ENCODE data around the gene NAA25. TPM values are rescaled to one million over a fixed set of nuclear protein-coding genes. Genes with fewer than 3 reads are reported as not detected.

Gene NAA25
- total and polyA plus RNA-seq, 2 of the 4 experiments (the other 2 are of a cell fraction): 10.3 to 25.5 TPM

DNA sequence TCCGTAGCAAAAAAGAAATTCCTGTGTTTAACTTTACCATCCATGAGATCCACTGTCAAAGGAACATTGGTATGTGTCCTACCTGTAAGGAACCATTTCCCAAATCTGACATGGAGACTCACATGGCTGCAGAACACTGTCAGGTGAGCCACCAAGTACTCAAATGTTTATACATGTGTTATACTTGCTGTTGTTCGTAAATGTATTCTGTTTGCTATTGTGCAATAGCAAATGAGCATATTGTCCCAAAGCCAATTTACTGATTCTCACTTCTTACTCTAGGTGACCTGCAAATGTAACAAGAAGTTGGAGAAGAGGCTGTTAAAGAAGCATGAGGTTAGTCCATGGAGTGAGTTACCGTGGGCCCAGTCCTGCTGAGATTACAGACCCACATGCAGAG is 26.1 kb upstream of the NAA25 start:
- Histone ChIP-seq H2BK15ac (ENCODE audit: low read depth, low read length) (no peak overlapping the region), H3K27me3 (ENCODE audit: control insufficient read depth, insufficient read depth, low read length) (no peaks in the 10 kb centered on the region), H2BK120ac (ENCODE audit: low read depth, low read length) (no peak overlapping the region), H2AK9ac (replicated peaks; ENCODE audit: low read depth, low read length, poor library complexity) (no peak overlapping the region), H3K4me2 (ENCODE audit: low read depth, low read length) (no peak overlapping the region), H3K9me1 (ENCODE audit: insufficient read depth, low read length) (0 out of 2 replicates have a peak, but pooled peaks cover 2% of the 10 kb centered on the region), H3K27ac (ENCODE audit: insufficient read depth, low read length) (no peak overlapping the region), H4K8ac (ENCODE audit: low read depth in 2 of 2, low read length in 2 of 2) (no peak overlapping the region), H2AK5ac (ENCODE audit: low read depth, low read length) (no peak overlapping the region), H4K20me1 (ENCODE audit: insufficient read depth, low read length) (0 out of 2 replicates have a peak, but pooled peaks cover 4% of the 10 kb centered on the region), H3K56ac (ENCODE audit: extremely low read depth, insufficient read depth, low read length) (no peak overlapping the region), H3K4me1 (ENCODE audit: control insufficient read depth, insufficient read depth, low read length) (no peaks in the 10 kb centered on the region), H3K23ac (ENCODE audit: low read depth, low read length) (no peak overlapping the region), H3K79me1 (ENCODE audit: low read depth in 1 of 2, low read length in 2 of 2) (peaks cover 17 to 44% of the 10 kb centered on the region in 2 experiments), H2AFZ (replicated peaks; ENCODE audit: low read length, poor library complexity) (no peak overlapping the region), H2BK5ac (ENCODE audit: low read depth, low read length, poor library complexity, severe bottlenecking) (no peak overlapping the region), H4K91ac (ENCODE audit: insufficient read depth, low read depth, low read length) (no peak overlapping the region), H3K36me3 (ENCODE audit: control insufficient read depth, insufficient read depth, low read length) (peaks cover 53% of the 10 kb centered on the region), H4K5ac (ENCODE audit: low read depth, low read length) (no peak overlapping the region), H3K14ac (replicated peaks; ENCODE audit: low read depth, low read length) (no peak overlapping the region), H3K9ac (ENCODE audit: low read depth, low read length) (no peak overlapping the region), H3K9me3 (ENCODE audit: control insufficient read depth, insufficient read depth, low read length) (no peaks in the 10 kb centered on the region), H3K18ac (ENCODE audit: low read depth, low read length) (no peak overlapping the region), H3K4ac (ENCODE audit: low read depth, low read length) (no peak overlapping the region), H3K4me3 (ENCODE audit: insufficient read depth, low read depth, low read length) (no peak overlapping the region), H2BK20ac (ENCODE audit: low read depth, low read length) (no peak overlapping the region)
- in situ Hi-C loops (cut with MboI; ENCODE audit: low sequenced_read_pairs): no loop called here
- ChIA-PET CTCF (no interaction called here), POLR2A (ENCODE audit: unreplicated experiment) (no interaction called here)
- intact Hi-C loops (cut with micrococcal nuclease): loop anchor here (10.0 kb wide), 1 partner anchor 90 kb away; no protein-coding TSS in a partner anchor
- no peak for ATAC-seq (ENCODE audit: low read depth)
- TF ChIP-seq CEBPB (IDR thresholded peaks at IDR 0.05; ENCODE audit: low read depth, low read length): peak; percentile 90
- no peak for TF ChIP-seq SMC3 (IDR thresholded peaks at IDR 0.05; ENCODE audit: low read depth, low read length)
- DNase-seq: no peak
- dilution Hi-C loops (cut with HindIII; ENCODE audit: low sequenced_read_pairs, unreplicated experiment): no loop called here
- no TSS peak for BruUV-seq (replicated peaks)
- WGBS, 2 experiments (ENCODE audit: extremely low coverage in 2 of 2, insufficient read length in 1 of 2): 100% methylated on average over 1 of the region's 3 CpGs; no CpG with 5 or more reads in 1 of the 2 experiments

Measured in IMR-90 (cell line).